ENCODE results near the gene FAAH. TPM values are rescaled to one million over a fixed set of nuclear protein-coding genes. Genes with fewer than 3 reads are reported as not detected.

Gene FAAH
- total RNA-seq: 0.27 and 0.50 TPM in 2 replicates

DNA sequence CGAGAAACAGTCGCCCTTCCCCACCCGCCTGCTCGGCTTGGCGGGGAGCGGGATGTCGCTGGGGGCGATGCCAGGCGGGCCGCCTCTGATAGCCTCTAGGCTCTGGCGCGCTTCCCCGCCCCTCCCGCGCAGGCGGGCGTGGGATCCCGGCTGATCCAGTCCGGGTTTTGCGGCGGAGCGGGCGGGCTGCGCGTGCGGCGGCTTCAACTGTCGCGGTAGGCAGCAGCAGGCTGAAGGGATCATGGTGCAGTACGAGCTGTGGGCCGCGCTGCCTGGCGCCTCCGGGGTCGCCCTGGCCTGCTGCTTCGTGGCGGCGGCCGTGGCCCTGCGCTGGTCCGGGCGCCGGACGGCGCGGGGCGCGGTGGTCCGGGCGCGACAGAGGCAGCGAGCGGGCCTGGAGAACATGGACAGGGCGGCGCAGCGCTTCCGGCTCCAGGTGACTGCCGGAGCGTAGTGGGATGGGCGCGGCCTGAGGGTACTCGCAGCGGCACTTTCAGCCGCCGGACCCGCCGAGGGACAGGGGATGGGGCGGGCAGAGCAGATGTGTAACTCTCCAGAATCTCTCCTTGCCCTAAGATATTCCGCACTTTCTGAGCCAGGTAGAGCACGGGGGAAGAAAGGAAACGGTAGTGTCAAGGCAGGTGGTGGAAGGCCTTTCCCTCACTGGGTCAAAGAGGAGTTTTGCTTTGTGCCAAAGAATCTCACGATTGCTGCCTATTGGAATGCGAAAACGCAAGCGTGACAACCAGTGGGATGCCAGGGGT is at the start of gene FAAH:
TSS of gene FAAH (plus strand) at position 210 of the 764 bp plus-strand sequence. CDS start at position 242, 32 bp downstream.

Other genes with a start within 250 kb of the FAAH start
- 0.80 and 0.93 TPM in 2 replicates for gene TSPAN1, start 219.2 kb upstream of the FAAH start, total RNA-seq
- gene P3R3URF, start 217.8 kb upstream of the FAAH start, total RNA-seq: not detected in 2 replicates
- gene POMGNT1, start 195.9 kb upstream of the FAAH start, total RNA-seq: 39.5 and 49.2 TPM in 2 replicates
- 1.2 and 4.6 TPM in 2 replicates for gene LURAP1, start 191.0 kb upstream of the FAAH start, total RNA-seq
- 7.3 and 11.1 TPM in 2 replicates for gene RAD54L, start 146.6 kb upstream of the FAAH start, total RNA-seq
- gene LRRC41, start 90.7 kb upstream of the FAAH start, total RNA-seq: 65.7 and 75.7 TPM in 2 replicates
- 352 and 380 TPM in 2 replicates for gene UQCRH, start 90.6 kb upstream of the FAAH start, total RNA-seq
- 20.5 and 26.8 TPM in 2 replicates for gene NSUN4, start 53.5 kb upstream of the FAAH start, total RNA-seq
- gene DMBX1, start 95.5 kb downstream of the FAAH start, total RNA-seq: not detected in 2 replicates
- gene KNCN, start 157.3 kb downstream of the FAAH start, total RNA-seq: not detected in 2 replicates
- 27.2 and 30.3 TPM in 2 replicates for gene MKNK1, start 210.0 kb downstream of the FAAH start, total RNA-seq
- gene MOB3C, start 222.5 kb downstream of the FAAH start, total RNA-seq: 4.4 and 5.1 TPM in 2 replicates